ENCODE results near the gene ERICH6.

Gene ERICH6

GRCh38 chr3:150691414-150692040 lies 12.2 kb downstream of the ERICH6 start:
- FAIRE-seq = no peak
- no peak for DNase-seq (ENCODE audit: insufficient read length, low spot score)

GRCh38 chr3:150687613-150688012 lies 16.1 kb downstream of the ERICH6 start:
- no peak for FAIRE-seq
- DNase-seq (ENCODE audit: insufficient read length, low spot score) = no peak

GRCh38 chr3:150682824-150683223 lies 20.9 kb downstream of the ERICH6 start:
- FAIRE-seq (no peak), DNase-seq (ENCODE audit: insufficient read length, low spot score) (no peak)

GRCh38 chr3:150682279-150682678 lies 21.4 kb downstream of the ERICH6 start:
- FAIRE-seq (no peak), DNase-seq (ENCODE audit: insufficient read length, low spot score) (no peak)

- no peak for DNase-seq (ENCODE audit: insufficient read length, low spot score)
These were observed 22.7 kb downstream of the ERICH6 start for GRCh38 chr3:150681057-150681456.

GRCh38 chr3:150680562-150680961 lies 23.2 kb downstream of the ERICH6 start:
- no peak for DNase-seq (ENCODE audit: insufficient read length, low spot score)

More at GRCh38 chr3:150681057-150681456, 22.7 kb downstream of the ERICH6 start:
- no peak for FAIRE-seq

GRCh38 chr3:150675587-150675986 lies 28.1 kb downstream of the ERICH6 start:
- DNase-seq (ENCODE audit: insufficient read length, low spot score) = no peak

More at GRCh38 chr3:150680562-150680961, 23.2 kb downstream of the ERICH6 start:
- FAIRE-seq = no peak

GRCh38 chr3:150673966-150674365 lies 29.8 kb downstream of the ERICH6 start:
- FAIRE-seq (no peak), DNase-seq (ENCODE audit: insufficient read length, low spot score) (no peak)

More at GRCh38 chr3:150675587-150675986, 28.1 kb downstream of the ERICH6 start:
- no peak for FAIRE-seq

- FAIRE-seq = no peak
- no peak for DNase-seq (ENCODE audit: insufficient read length, low spot score)
These were observed 37.6 kb downstream of the ERICH6 start for GRCh38 chr3:150666167-150666566.

GRCh38 chr3:150663461-150663860 lies 40.3 kb downstream of the ERICH6 start:
- DNase-seq (ENCODE audit: insufficient read length, low spot score) (no peak), FAIRE-seq (no peak)

GRCh38 chr3:150662410-150663200 lies 41.1 kb downstream of the ERICH6 start:
- no peak for FAIRE-seq

GRCh38 chr3:150656316-150656715 lies 47.4 kb downstream of the ERICH6 start:
- no peak for FAIRE-seq

More at GRCh38 chr3:150662410-150663200, 41.1 kb downstream of the ERICH6 start:
- no peak for DNase-seq (ENCODE audit: insufficient read length, low spot score)

GRCh38 chr3:150653110-150653561 lies 50.6 kb downstream of the ERICH6 start:
- FAIRE-seq (no peak), DNase-seq (ENCODE audit: insufficient read length, low spot score) (no peak)

More at GRCh38 chr3:150656316-150656715, 47.4 kb downstream of the ERICH6 start:
- DNase-seq (ENCODE audit: insufficient read length, low spot score) = no peak

- DNase-seq (ENCODE audit: insufficient read length, low spot score) (no peak), FAIRE-seq (no peak)
These were observed 63.5 kb downstream of the ERICH6 start for GRCh38 chr3:150640256-150640655.

- DNase-seq (ENCODE audit: insufficient read length, low spot score) = no peak
- FAIRE-seq = no peak
These were observed 64.5 kb downstream of the ERICH6 start for GRCh38 chr3:150639262-150639661.

- FAIRE-seq = no peak
- DNase-seq (ENCODE audit: insufficient read length, low spot score) = no peak
These were observed 67.5 kb downstream of the ERICH6 start for GRCh38 chr3:150636258-150636657.

- FAIRE-seq (no peak), DNase-seq (ENCODE audit: insufficient read length, low spot score) (no peak)
These were observed 68.2 kb downstream of the ERICH6 start for GRCh38 chr3:150635526-150635925.

GRCh38 chr3:150635076-150635475 lies 68.6 kb downstream of the ERICH6 start:
- no peak for FAIRE-seq
- no peak for DNase-seq (ENCODE audit: insufficient read length, low spot score)

GRCh38 chr3:150631515-150632221 lies 72.1 kb downstream of the ERICH6 start:
- DNase-seq (ENCODE audit: insufficient read length, low spot score) (no peak), FAIRE-seq (no peak)

- no peak for DNase-seq (ENCODE audit: insufficient read length, low spot score)
- FAIRE-seq = no peak
These were observed 76.2 kb downstream of the ERICH6 start for GRCh38 chr3:150627557-150627956.
